ENCODE results near the gene PTPRQ.
"Not testable (repeated sequence)": the region's sequence is repeated elsewhere in the genome, so short reads cannot be mapped to it uniquely, and the experiment has no call there.

The PTPRQ gene

GRCh38 chr12:80469681-80470080, 25.6 kb downstream of the PTPRQ start:
- no peak for DNase-seq (ENCODE audit: low read depth in 2 of 2, low spot score in 1 of 2)

GRCh38 chr12:80470403-80470802, 26.4 kb downstream of the PTPRQ start:
- DNase-seq (ENCODE audit: low read depth in 2 of 2, low spot score in 1 of 2), result no peak

- DNase-seq (ENCODE audit: low read depth in 2 of 2, low spot score in 1 of 2), result no peak
These were observed 28.2 kb downstream of the PTPRQ start for GRCh38 chr12:80472236-80472635.

- DNase-seq (ENCODE audit: low read depth in 2 of 2, low spot score in 1 of 2), result no peak
These were observed 29.0 kb downstream of the PTPRQ start for GRCh38 chr12:80472911-80473500.

- not testable (repeated sequence) for DNase-seq (ENCODE audit: low read depth in 2 of 2, low spot score in 1 of 2)
These were observed 33.6 kb downstream of the PTPRQ start for GRCh38 chr12:80477521-80478145.

- no peak for DNase-seq (ENCODE audit: low read depth in 2 of 2, low spot score in 1 of 2)
These were observed 40.7 kb downstream of the PTPRQ start for GRCh38 chr12:80484746-80485145.

- DNase-seq (ENCODE audit: low read depth in 2 of 2, low spot score in 1 of 2), result no peak
These were observed 41.4 kb downstream of the PTPRQ start for GRCh38 chr12:80485222-80485987.

- no peak for DNase-seq (ENCODE audit: low read depth in 2 of 2, low spot score in 1 of 2)
These were observed 46.3 kb downstream of the PTPRQ start for GRCh38 chr12:80490329-80490728.

- no peak for DNase-seq (ENCODE audit: low read depth in 2 of 2, low spot score in 1 of 2)
These were observed 47.1 kb downstream of the PTPRQ start for GRCh38 chr12:80491166-80491565.

GRCh38 chr12:80493466-80493865, 49.4 kb downstream of the PTPRQ start:
- DNase-seq (ENCODE audit: low read depth in 2 of 2, low spot score in 1 of 2), result no peak

- no peak for DNase-seq (ENCODE audit: low read depth in 2 of 2, low spot score in 1 of 2)
These were observed 50.8 kb downstream of the PTPRQ start for GRCh38 chr12:80494836-80495235.

GRCh38 chr12:80498059-80498728, 54.2 kb downstream of the PTPRQ start:
- no peak for DNase-seq (ENCODE audit: low read depth in 2 of 2, low spot score in 1 of 2)

GRCh38 chr12:80504389-80505163, 60.5 kb downstream of the PTPRQ start:
- no peak for DNase-seq (ENCODE audit: low read depth in 2 of 2, low spot score in 1 of 2)

- no peak for DNase-seq (ENCODE audit: low read depth in 2 of 2, low spot score in 1 of 2)
These were observed 65.9 kb downstream of the PTPRQ start for GRCh38 chr12:80509781-80510556.

- no peak for DNase-seq (ENCODE audit: low read depth in 2 of 2, low spot score in 1 of 2)
These were observed 68.7 kb downstream of the PTPRQ start for GRCh38 chr12:80512781-80513180.

- no peak for DNase-seq (ENCODE audit: low read depth in 2 of 2, low spot score in 1 of 2)
These were observed 69.2 kb downstream of the PTPRQ start for GRCh38 chr12:80513211-80513610.

GRCh38 chr12:80517655-80518054, 73.6 kb downstream of the PTPRQ start:
- no peak for DNase-seq (ENCODE audit: low read depth in 2 of 2, low spot score in 1 of 2)

GRCh38 chr12:80531646-80532045, 87.6 kb downstream of the PTPRQ start:
- DNase-seq (ENCODE audit: low read depth in 2 of 2, low spot score in 1 of 2), result no peak

GRCh38 chr12:80539029-80539428, 95.0 kb downstream of the PTPRQ start:
- DNase-seq (ENCODE audit: low read depth in 2 of 2, low spot score in 1 of 2), result no peak

- no peak for DNase-seq (ENCODE audit: low read depth in 2 of 2, low spot score in 1 of 2)
These were observed 105.3 kb downstream of the PTPRQ start for GRCh38 chr12:80549298-80549697.
